ENCODE data around the gene COX4I2. TPM values are rescaled to one million over a fixed set of nuclear protein-coding genes. Genes with fewer than 3 reads are reported as not detected.
"Not testable (repeated sequence)": the region's sequence is repeated elsewhere in the genome, so short reads cannot be mapped to it uniquely, and the experiment has no call there.

The COX4I2 gene
- total RNA-seq, 1 donor from 2014 or later: not detected

DNA sequence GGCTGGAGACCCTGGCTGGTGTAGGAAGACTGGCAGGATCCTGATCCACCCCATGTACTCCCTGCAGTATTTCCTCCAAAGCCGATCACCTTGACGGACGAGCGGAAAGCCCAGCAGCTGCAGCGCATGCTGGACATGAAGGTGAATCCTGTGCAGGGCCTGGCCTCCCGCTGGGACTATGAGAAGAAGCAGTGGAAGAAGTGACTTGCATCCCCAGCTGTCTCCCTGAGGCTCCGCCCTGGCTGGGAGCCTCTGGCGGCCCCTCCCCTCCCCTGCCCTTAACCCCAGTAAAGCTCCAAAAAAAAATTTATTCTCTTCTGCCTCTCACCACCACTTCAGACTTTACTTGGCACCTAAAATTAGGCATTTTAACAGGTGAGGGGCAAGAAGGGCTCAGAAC is 7.0 kb downstream of the COX4I2 start:
- H3K27me3 ChIP-seq (ENCODE audit: control insufficient read depth, insufficient read depth, low read length): no peaks in the 10 kb centered on the region
- no peak for FAIRE-seq
- no peak overlapping the region for H3K4me3 ChIP-seq (ENCODE audit: low read depth, low read length)
- TF ChIP-seq, protein P1, sequence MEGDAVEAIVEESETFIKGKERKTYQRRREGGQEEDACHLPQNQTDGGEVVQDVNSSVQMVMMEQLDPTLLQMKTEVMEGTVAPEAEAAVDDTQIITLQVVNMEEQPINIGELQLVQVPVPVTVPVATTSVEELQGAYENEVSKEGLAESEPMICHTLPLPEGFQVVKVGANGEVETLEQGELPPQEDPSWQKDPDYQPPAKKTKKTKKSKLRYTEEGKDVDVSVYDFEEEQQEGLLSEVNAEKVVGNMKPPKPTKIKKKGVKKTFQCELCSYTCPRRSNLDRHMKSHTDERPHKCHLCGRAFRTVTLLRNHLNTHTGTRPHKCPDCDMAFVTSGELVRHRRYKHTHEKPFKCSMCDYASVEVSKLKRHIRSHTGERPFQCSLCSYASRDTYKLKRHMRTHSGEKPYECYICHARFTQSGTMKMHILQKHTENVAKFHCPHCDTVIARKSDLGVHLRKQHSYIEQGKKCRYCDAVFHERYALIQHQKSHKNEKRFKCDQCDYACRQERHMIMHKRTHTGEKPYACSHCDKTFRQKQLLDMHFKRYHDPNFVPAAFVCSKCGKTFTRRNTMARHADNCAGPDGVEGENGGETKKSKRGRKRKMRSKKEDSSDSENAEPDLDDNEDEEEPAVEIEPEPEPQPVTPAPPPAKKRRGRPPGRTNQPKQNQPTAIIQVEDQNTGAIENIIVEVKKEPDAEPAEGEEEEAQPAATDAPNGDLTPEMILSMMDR (IDR thresholded peaks at IDR 0.05; ENCODE audit: insufficient read depth, low read length, severe bottlenecking): no peak
- DNase-seq (ENCODE audit: low read depth): no peak
- H3K36me3 ChIP-seq (ENCODE audit: control insufficient read depth, insufficient read depth, low read length): no peaks in the 10 kb centered on the region

DNA sequence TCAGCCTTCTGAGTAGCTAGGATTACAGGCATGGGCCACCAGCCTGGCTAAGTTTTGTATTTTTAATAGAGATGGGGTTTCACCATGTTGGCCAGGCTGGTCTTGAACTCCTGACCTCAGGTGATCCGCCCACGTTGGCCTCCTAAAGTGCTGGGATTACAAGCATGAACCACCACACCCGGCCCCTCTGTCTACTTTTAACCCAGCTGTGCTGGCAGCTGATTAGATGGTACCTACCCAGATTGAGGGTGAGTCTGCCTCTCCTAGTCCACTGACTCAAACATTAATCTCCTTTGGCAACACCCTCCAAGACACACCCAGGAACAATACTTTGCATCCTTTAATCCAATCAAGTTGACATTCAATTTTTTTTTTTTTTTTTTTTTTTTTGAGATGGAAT is 10.4 kb downstream of the COX4I2 start:
- FAIRE-seq; H3K27me3 ChIP-seq (ENCODE audit: control insufficient read depth, insufficient read depth, low read length); H3K4me3 ChIP-seq (ENCODE audit: low read depth, low read length); H3K36me3 ChIP-seq (ENCODE audit: control insufficient read depth, insufficient read depth, low read length); DNase-seq (ENCODE audit: low read depth): not testable (repeated sequence)

DNA sequence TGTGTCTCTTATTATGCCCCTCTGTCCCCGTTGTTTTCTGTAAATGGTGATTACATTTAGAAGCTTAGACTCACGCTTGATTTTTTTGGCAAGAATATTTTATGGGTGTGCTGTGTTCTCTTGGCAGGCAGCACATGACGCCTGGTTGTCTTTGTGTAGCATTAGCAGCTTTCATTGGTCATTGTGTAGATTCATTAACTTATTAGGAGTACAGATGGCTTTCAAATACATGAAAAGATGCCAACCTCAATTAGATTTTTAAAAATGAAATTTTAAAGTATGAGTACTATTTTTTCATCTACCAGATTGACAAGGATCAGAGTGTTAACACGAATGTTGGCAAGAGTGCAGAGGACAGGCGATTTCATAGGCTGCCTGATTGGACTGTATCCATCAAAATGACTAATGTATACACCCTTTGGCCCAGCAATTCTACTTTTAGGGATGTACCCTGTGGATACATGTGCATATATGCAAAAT is 15.2 kb downstream of the COX4I2 start:
- Histone ChIP-seq H3K36me3 (ENCODE audit: control insufficient read depth, insufficient read depth, low read length) (no peaks in the 10 kb centered on the region), H3K27me3 (ENCODE audit: control insufficient read depth, insufficient read depth, low read length) (no peaks in the 10 kb centered on the region), H3K4me3 (ENCODE audit: low read depth, low read length) (no peak overlapping the region)
- FAIRE-seq (no peak), DNase-seq (ENCODE audit: low read depth) (peak; percentile 30)
- TF ChIP-seq, protein P1 (IDR thresholded peaks at IDR 0.05; ENCODE audit: insufficient read depth, low read length, severe bottlenecking): no peak

DNA sequence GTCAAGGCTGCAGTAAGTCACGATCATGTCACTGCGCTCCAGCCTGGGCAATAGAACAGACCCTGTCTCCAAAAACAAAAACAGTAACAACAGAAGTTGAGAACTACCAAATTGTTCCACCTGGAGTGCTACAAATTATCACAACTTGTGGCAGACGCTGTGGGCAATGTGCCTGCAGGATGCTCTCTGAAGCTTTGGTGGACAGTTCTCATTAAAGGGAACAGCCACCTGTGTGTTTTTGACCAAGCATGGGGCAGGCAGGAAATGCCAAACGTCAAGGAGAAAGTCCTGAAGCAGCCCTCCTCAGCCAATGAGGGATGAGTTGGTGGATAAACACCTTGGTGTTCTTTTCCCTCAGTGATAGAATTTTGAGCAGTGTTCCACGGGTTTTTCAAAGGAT is 15.8 kb downstream of the COX4I2 start:
- no peaks in the 10 kb centered on the region for H3K27me3 ChIP-seq (ENCODE audit: control insufficient read depth, insufficient read depth, low read length)
- TF ChIP-seq, protein P1 (IDR thresholded peaks at IDR 0.05; ENCODE audit: insufficient read depth, low read length, severe bottlenecking): no peak
- H3K36me3 ChIP-seq (ENCODE audit: control insufficient read depth, insufficient read depth, low read length): no peaks in the 10 kb centered on the region
- FAIRE-seq: no peak
- no peak overlapping the region for H3K4me3 ChIP-seq (ENCODE audit: low read depth, low read length)
- DNase-seq (ENCODE audit: low read depth): no peak

DNA sequence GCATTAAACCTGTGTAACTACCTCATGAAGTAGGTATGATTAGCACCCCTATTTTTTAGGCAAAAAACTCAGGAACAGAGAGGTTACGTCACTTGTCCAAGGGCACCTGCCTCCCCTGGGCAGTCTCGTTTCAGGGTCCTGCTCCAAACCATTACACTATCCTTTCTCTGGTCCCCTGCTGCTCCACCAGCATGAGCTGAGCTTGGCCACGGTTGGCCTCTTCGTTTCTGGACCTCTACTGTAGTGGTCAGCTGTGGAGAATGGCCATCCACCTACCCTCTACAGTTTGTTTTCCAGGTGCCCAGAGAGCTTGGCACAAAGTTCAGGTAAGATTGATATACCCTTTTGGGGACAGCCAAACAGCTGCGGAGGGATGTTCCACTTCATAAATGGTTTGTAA is 16.8 kb downstream of the COX4I2 start:
- H3K4me3 ChIP-seq (ENCODE audit: low read depth, low read length): no peak overlapping the region
- TF ChIP-seq, protein P1 (IDR thresholded peaks at IDR 0.05; ENCODE audit: insufficient read depth, low read length, severe bottlenecking): no peak
- FAIRE-seq: no peak
- DNase-seq (ENCODE audit: low read depth): no peak
- H3K27me3 ChIP-seq (ENCODE audit: control insufficient read depth, insufficient read depth, low read length): no peaks in the 10 kb centered on the region
- no peaks in the 10 kb centered on the region for H3K36me3 ChIP-seq (ENCODE audit: control insufficient read depth, insufficient read depth, low read length)

DNA sequence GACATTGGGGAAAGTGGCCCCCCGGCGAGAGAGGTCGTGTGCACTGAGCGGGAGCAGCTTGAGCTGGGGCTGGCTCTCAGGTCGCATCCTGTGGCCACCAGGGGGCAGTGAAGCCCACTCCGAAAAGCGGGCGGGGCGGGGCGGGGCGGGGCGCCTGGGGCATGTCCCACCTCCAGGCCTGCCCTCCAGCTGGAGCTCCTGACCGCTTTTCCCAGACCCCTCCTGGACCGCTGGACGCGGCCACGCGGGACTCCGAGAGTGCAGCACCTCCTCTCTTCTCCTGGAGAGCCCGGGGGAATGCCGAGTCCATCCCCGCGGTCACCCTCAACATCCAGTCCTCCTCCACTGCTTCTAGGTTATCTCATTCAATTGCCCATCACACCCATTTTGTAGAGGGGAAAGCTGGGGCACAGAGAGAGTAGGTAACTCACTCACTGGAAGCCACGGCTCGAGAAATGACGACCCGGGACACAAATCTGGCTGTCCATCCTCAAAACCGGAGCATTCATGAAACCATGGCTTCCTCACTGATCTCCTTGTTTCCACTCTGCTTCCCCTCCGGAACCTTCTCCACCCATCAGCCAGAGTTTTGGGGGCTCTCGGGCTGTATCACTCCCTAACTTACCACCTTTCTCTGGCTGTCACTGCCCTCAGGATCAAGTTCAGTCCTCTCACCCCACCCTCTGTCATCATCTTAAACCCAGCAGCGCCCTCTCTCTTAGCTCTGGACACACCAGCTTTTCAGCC is 24.1 kb downstream of the COX4I2 start:
- TF ChIP-seq, protein P1 (IDR thresholded peaks at IDR 0.05; ENCODE audit: insufficient read depth, low read length, severe bottlenecking): peak; percentile 75
- FAIRE-seq: no peak
- H3K4me3 ChIP-seq (ENCODE audit: low read depth, low read length): peak overlapping the region; percentile 23
- H3K27me3 ChIP-seq (ENCODE audit: control insufficient read depth, insufficient read depth, low read length): no peaks in the 10 kb centered on the region
- DNase-seq (ENCODE audit: low read depth): peak; percentile 46
- peaks cover 14% of the 10 kb centered on the region for H3K36me3 ChIP-seq (ENCODE audit: control insufficient read depth, insufficient read depth, low read length)
